CD4-positive, alpha-beta T cell treated with Interleukin-1 beta for 1 hour (primary cell): Measurements from ENCODE around the gene RTN1.

Source experiments
- DNase-seq, 2 donors: peaks; one replicate each; pipeline ENCODE4 v3.0.0-alpha.2; 2020 to 2022

Gene RTN1

DNA sequence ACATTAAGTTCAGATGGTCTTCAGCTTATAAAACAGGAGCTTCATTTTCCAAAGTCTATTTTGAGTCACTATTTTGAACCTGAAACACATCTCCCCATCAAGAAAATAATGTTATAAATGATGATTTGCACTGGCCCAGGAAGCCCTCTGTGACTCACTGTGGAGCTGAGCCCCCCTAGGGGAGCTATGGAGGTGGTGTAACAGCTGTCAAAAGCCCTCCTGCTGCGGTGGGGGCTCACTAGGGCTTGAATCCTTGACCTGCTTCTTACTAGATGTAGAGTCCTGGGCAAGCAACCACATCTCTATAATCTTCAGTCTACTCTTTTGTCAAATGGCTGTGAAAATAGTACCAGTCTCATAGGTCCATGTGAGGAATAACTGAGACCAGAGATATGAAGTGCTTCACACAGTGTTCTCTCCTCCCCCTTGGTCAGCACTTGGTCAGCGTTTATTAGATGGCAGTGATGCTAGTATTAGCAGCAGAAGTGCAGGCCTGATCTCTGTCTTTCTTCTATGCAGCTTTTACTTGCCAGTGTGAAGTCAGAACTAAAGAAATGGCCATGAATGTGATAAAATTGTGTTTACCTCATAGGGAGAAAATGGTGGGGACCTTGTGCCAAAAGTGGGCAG, 83.4 kb downstream of the RTN1 start:
- no peak for DNase-seq

DNA sequence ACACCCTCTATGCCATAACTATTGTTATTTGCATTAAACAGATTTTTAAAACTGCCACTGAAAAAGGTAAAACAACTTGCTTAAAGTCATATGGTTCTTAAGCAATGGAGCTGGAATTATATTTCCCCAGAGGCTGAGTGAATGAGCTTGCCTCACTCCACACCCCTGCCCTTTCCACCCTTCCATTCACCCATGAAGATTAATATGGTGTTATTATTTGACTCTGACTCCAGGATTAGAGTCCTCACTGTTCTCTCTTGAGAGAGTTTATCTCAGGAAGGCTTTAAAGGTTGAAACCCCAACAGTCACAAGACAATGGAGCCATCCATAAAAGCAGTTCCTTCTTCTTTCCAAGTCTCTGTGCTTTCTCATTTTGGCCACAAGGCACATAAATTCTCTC, 84.9 kb downstream of the RTN1 start:
- DNase-seq = no peak

DNA sequence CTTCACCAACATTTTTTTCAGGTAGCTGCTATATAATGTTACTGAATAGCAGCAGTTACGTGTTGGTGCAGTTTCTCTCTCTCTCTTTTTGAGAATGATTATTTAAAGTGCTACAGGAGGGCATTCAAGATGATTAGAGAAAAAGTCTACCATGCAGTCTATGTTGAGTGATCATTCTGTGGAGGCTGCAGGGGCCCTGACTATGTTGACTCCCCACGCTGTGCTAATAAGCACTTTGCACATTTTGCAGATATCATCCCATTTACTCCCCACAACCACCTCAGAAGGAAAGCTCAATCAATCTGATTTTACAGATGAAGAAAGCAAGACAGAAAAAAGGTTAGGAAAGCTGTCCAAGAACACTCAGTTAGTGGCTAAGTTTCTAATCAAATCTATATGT, 87.8 kb downstream of the RTN1 start:
- DNase-seq = no peak

DNA sequence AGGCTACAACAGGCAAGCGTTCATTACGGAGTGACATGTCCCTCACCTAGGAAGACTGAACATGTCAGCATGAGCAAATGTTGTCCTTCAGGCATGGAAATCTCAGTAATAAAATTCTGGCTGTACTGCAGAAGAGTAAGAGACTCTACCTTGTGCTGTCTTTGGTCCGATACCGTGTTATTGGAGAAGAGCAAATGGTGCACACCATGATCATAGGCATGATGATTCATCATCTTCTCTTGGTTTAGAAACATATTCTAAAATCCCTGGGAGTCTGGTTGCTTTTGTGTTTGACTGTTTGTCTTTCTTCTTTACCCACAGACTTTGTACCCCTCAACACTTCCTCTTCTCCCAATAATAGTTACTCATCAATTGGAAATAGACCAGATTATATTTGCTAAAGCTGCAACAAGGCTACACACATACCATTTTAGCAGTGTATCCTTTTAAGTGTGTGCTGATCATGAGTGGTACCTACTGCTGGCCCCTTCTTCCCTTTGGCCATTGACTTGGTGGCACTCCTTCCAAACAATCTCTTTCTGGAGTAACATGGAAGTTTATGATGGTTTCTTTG, 93.5 kb downstream of the RTN1 start:
- DNase-seq = no peak

DNA sequence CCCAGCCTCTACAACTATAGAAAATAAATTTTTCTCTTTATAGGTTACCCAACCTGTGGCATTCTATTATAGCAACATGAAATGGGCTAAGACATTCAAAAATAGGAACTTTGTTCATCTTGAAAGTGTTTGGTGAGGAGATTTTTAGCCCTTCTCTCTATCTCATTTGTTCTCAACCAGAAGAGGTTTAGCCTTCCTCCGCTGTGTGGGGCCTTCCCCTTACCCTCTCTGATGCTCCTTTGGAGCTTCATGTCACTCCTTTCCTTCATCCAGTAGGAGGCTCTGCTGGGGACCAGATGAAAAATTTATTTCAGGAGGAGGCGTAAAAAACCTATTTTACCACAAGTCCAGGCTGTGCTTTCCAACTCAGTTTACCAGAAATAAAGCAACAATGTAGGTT, 94.1 kb downstream of the RTN1 start:
- no peak for DNase-seq

DNA sequence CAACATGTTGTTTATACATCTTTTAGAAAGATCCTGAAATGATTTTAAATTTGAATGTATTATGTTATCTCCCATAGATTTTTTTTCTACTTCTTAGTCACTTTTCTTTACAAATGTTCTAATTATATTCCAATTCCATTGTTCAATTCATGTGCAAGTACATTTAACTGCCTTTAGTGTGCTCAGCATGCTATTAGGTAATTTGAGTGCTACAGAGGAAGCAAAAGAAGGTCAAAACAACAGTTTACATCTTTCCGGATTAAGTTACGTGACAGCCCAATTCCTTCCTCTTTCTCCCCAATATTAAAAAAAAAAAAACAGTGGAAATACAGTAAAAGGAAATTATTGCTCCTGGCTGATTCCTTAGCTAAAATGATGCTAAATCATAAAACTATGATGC, 98.3 kb downstream of the RTN1 start:
- no peak for DNase-seq

DNA sequence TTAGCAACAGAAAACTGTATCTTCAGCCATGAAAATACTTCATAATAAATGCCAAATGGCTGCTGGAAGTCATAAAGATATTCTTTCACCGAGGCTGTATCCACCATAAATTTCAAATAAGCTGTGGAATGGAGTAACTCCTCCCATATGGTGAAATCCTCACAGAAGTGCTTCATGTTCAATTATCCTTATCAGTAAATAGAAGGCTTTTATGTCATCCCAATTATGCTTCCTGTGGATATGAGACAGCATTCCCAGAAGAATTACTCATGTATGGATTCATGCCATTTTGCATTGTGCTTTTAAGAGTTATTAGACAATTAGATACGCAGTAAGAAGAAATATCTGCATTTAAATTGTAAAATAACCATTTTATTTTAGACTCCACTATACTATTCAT, 99.0 kb downstream of the RTN1 start:
- no peak for DNase-seq

DNA sequence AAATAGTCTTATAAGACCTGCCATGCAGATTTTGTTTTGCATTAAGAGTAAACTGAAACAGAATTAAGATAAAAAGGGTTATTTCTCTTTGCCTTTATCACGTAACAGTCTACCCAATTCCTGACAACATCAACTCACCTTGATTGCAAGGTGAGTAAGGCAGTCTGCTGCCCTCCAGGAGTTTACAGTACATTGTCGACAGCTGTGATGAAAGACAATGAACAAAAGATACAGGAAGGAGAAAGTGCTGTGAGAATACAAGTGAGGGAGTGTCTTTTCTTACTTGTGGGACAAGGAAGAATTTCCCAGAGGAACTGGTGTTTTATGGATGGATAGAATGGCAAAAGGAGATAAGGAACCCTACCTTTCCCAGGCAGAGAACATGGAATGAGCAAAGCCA, 101.0 kb downstream of the RTN1 start:
- DNase-seq = no peak

DNA sequence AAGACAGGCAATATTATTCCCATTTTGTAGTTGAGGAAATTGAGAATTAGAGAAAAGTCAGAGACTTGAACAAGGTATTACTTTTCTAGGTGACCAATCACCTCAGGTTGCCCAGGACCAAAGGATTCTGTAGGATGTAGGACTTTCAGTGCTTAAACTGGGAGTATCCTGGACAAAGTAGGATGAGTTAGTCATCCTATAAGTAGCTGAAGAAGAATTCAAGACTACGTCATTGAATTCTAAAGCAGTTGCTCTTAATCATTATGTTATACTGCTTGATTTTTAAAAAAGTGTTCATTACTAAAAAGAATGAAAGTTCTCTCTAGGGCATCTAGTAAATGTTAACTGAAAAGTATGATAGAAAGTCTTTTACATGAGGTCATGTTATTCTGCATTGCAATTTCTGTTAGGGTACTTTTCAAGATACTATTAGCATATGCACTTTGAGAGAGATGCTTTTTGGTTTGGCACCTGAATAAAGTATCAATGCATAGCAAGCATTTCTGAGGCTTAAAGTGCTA, 101.7 kb downstream of the RTN1 start:
- no peak for DNase-seq

DNA sequence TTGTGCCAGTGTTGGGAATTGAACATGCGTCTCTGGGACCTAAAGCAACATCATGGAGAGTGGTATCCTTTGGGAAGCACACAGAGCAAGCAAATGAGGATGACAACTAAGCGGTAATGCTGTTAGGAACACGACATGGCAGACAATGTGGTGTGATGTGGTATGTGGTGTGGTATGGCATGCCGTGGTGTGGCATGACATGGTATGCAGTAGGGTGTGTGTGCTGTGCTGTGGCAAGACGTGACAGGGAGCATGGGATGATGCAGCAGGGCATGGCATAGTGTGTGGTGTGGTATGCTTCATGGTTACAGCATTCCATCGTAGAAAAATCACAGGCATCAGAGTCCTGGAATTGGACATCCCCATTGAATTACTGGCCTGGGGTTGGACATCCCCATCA, 108.7 kb downstream of the RTN1 start:
- no peak for DNase-seq

DNA sequence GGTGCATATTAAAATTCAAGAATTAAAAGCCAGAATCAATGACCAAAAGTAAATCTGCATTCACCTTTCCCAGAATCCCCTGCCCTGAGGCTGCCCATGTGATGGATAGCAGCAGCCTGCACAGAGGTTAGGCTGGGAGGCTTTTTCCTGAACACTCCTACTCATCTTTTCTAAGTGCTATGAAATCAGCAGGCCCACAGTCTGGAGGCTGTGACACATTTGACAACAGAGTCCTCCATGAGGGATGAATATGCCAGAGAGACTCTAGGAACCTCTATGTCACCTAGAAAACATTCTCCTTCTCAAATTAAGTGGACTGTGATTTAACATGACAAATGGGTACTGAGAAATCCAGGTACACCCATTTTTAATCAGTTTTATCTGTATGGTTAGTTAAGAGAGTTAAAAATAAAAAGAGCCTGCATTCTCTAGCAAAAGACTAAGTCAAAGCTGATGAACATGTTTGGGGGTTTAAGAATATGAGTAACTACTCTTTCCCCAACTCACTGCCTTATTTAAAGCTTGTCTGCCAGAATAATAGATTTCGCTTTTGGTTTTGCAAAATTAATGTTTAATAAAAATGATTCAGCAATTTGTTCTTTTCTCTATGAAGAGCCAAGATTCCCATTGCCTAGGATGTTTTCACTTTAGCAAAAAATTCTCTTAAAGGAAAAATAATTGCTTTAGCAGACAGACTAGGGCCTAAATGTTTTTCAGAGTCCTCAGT, 115.0 kb downstream of the RTN1 start:
- DNase-seq = no peak

DNA sequence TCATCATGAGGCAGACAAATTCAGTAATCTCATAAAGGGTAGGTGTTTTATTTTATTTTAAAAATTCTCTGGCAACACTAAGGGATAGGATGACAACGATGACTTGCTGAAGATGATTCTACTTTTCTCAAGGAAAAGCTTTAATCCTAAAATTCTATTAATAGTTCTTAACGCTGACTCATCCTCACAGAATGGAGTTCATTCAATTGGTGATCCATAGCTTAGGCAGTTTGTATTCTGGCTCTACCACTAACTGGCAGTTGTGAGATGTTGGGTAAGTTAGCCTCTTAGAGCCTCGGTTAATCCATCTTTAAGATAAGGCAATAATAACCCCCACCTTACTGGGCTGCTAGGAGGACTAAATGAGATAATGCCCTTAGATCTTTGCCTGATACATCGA, 116.3 kb downstream of the RTN1 start:
- DNase-seq = no peak

DNA sequence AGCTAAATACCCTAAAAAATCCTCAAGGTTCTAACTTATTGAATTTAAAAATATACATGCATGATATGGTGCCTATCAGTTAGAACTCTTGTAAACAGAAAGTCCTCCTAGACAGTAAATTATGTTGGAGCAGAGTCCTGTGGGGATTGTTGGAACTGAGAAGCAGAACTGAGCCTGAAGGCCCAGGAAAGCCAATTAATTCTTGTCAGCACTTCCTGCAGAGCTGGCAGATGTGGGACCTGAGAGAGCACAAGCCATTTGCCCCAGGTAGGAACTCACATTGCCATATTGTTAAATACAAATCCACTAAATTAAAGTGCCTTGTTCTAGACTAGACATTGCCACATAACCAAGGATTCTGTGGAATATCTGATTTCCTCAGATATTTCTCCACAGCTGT, 117.1 kb downstream of the RTN1 start:
- no peak for DNase-seq

DNA sequence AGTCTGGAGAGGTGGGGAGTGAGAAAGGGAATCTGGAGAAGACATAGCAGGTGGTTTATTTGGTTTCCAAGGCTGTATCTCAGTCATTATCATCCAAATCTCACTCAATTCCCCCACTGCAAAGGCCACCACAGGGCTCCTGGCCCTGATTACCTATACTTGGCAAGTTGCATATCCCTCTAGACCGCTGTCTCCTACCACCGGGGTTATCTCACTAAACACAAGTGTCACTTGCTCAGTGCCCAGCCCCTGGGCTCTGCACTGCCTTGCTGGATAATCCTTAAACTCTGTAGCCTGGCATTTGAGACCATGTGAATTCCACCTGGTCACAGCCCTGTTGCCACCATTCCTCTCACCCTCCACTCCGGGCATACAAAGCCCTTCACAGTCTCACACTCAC, 119.0 kb downstream of the RTN1 start:
- no peak for DNase-seq

DNA sequence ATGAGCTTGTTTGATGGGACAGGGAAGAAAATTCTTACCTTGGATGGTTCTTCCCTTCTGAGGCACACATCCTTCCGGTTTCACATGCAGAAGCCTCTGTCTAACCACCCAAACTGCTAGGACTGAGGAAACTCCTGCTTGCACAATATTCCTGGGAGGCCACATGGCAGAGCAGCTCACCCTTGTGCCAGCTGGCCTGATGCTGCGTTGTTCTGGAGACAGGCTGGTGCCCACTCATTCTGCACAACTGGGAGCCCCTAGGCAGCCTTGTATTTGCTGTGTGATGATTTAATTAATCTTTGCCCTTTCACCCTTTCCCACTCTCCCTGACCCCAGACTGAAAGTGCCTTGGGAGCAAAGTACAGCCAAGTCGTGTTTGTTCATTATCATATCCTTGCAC, 130.8 kb downstream of the RTN1 start:
- DNase-seq = peak in 1 of 2 donors; percentile 7

DNA sequence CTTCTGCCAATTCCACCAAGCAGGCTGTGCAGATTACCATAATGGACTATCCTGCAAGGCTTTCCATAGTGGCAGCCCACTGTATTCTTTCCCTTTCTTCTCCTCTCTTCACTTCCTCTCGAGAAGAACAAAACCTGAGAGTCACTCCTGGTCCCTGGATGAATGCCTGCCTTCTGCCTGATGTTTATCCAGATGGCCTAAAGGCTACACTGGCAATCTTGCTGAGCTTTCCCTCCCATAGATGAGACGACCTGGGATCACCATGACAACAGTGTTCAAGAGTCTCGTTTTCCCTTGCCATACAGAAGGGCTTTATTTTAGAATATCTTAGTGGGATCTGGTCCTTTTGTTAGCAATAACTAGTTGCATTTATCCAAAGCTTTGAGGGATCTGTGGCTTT, 142.3 kb downstream of the RTN1 start:
- no peak for DNase-seq

DNA sequence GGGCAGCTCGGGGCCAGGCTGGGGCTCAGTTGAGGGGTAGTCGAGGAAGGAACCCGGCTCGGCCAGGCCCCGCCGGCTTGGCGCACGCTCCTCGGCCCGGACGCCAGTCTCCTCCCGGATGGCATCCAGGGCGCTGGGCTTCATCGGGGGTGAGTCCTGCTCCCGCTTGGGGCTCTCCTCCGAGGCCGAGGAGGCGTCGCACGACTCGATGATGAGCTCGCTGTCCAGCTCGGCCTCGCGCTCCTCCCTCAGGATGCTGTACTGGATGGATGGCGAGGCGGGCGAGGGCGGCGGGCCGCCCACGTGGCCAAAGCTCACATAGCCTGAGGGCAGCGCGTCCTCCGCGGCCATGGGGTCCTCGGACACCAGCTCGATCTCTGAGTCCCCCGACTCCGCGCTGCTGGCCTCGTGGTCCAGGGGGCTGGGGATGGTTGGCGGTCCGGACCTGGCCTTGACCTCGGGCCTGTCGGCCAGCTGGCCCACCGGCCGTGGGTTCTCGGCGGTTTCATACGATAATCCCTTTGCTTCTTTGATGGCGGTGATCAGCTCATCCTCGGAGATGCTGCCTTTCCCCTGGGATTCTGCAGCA, 143.4 kb downstream of the RTN1 start:
- no peak for DNase-seq

DNA sequence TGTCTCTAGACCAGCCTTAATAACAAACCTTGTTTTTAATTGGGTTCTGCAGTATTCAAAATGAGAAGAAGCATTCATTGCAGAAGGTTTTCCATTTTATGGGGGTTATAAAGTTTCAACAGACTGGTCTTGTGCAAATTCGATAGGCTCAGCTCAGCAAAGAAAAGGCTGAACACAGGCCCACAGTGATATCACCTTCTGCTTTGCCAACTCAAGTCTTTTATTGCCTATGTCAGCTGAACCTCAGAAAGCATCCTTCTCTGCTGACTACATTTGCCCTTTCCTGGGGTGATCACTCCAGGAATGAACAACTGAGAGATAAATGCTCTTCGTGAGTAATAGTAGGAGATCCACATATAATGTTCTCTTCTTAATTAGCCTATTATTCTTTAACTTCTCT, 159.5 kb downstream of the RTN1 start:
- DNase-seq = no peak

DNA sequence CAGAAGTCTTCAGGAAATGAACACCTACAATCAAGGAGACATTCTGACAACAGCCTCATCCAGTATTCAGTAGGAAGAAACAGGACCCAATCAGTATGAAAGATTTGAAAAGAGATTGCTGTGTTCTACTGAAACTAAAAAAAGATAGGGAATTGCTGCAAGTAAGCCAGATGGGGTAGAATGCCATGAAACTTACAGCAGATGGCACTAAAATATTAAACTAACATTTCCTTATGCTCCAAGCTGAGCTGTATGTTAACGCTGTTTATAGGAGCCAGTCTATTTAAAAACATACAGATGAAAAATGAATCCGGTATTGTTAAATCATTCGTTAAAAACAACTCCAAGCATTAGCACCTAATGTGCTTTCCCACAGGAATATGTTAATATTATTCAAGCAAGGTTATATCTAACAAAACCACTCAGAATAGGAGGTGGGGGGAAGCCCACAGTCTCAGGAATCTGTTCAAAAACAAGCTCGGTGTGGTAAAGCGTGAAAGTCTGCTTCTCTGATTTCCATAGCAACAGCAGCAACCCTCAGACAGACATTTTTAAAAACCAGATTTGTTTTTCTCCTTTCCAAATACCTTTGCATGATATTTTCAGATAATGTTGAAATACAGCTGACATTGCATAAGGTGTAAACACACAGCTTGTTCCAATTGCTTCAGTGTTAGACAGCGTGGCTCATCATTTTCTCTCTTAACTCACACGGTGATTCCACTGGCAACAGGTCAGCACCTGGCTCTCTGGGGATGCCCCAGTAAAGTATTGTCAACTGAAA, 162.6 kb downstream of the RTN1 start:
- DNase-seq = no peak

DNA sequence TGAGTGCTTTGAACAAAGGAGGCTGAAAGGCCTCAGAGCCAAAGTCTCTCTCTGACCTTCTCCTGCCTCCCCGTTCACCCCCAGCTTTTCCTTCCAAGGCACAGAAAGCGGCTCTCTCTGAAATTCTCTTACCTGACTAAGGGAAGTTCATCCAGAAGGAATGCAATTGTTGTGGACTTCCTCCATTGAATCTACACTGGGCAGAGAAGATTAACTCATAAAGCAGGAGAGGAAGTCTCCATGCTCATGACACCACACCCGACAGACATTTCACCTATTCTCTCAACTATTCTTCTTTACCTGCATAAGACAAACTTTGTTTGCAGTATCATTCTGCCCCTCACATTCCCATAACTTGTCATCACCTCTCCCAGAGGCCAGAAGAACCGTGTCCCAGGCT, 164.7 kb downstream of the RTN1 start:
- DNase-seq = no peak

DNA sequence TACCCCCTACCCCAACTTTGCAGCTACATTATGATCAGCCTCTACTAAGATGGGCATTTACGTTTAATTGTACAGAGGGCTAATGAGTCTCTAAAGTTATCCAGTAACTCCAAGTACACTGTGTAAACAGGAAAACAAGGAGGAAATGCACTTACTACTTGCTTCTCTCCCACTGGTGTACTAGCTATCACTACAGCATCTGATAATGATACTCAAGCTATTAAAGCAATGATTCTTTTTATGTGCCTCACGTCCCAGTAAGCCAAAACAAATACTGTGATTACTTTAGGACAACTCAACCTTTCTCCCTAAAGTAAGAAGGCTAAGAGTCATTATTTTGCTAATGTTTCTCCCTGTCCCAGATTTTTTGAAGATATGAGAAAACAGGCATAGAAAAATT, 165.3 kb downstream of the RTN1 start:
- no peak for DNase-seq

DNA sequence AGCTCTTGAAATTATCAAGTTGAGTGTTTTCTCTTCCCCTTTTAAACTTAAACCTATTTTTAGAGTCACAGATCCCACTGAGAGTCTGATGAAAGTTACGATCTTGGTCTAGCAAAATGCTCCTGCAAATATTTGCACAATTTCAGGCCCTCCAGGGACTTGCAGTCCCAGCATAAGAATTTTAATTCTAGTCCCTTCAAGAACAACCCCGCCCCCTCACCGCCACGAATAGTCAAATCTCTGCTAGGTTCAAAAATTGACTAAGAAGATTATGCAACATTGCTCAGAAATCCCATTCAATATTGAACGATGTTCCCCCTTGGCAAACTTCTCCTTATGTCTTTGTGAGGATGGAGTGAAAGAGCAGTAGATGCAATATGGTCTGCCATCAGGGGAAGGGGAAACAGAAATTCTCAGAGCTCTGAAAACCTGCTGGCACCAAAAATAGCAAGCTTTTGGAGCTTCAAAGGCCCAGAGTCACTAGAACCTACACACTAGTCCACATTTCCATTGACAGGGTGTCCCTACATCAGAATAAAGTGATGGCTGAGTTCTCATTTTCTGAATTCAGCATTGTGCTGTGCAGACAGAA, 166.4 kb downstream of the RTN1 start:
- DNase-seq = no peak

DNA sequence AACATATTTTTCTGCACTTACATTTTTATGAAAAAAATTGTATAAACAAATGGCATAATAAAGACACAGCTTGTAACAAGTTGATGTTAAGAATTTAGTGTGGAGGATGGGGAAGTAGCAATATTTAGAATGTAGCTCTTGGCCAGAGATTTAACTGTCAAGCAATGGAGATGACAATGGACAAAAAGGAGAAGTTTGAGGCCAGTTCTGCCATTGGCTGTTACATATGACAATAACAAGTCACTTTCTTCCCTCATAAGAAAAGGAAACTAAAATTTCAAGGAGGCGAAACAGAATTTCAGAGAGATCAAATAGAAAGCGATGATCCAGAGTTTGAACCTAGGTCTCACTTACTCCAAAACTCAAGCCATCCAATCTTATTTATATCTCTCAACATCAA, 171.1 kb downstream of the RTN1 start:
- no peak for DNase-seq
